UCSD-AML1 (cell line): ENCODE data around the gene HELB.
"Not testable (repeated sequence)": the region's sequence is repeated elsewhere in the genome, so short reads cannot be mapped to it uniquely, and the experiment has no call there.

Experiments used
- DNase-seq: peaks from one replicate; lab custom pipeline; 2025; ENCODE audit not compliant: unreplicated experiment; lab: John Stamatoyannopoulos, UW

HELB gene

DNA sequence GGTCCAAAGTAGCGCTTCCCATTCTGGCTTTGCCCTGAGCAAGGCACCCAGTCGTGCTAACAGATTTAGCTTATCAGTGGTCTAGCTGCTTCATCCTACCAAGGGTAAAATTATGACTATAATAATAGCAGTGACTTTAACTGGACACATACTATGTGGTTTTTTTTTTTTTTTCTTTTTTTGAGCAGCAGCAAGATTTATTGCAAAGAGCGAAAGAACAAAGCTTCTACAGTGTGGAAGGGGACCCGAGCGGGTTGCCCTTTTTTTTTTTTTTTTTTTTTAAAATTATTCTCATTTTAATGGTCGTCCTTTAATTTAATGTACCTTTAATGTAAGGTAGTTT, 505 bp downstream of the HELB start:
- no peak for DNase-seq

DNA sequence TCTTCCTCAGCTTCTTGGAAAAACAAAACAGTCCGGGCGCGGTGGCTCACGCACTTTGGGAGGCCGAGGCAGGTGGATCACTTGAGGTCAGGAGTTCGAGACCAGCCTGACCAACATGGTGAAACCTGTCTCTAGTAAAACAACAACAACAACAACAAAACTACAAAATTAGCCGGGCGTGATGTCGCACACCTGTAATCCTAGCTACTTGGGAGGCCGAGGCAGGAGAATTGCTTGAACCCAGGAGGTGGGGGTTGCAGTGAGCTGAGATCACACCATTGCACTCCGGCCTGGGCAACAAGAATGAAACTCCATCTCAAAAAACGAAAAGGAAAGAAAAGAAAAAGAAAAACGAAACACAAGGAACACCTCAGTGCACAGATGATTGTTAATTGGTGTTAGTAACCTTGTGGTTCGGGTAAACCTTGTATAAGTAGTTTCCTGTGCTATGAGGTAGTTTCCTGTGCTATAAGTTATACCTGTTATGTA, 1.1 kb downstream of the HELB start:
- not testable (repeated sequence) for DNase-seq

- no peak for DNase-seq
These were observed 2.1 kb downstream of the HELB start for GRCh38 chr12:66304296-66304900.

GRCh38 chr12:66309606-66310005, 7.3 kb downstream of the HELB start:
- DNase-seq = no peak

DNA sequence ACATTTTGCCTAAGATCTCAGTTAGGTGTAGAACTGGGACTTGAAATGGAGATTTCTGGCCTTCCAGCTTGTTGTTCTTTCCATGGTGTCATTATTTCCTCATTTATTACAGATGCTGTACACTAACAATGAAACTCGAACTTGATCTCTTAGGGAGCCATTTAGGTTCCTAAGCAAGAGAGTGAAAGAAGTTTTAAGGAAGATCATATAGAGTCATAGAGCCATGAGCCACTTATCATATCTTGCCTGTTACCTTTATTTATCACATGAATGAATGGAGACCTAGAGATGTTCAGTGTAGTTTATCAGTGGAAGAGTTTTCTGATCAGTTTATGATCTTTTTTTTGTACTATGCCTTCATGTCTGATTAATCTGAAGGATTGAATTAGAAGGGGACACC, 9.9 kb downstream of the HELB start:
- no peak for DNase-seq

- DNase-seq = no peak
These were observed 12.0 kb downstream of the HELB start for GRCh38 chr12:66314278-66314677.

DNA sequence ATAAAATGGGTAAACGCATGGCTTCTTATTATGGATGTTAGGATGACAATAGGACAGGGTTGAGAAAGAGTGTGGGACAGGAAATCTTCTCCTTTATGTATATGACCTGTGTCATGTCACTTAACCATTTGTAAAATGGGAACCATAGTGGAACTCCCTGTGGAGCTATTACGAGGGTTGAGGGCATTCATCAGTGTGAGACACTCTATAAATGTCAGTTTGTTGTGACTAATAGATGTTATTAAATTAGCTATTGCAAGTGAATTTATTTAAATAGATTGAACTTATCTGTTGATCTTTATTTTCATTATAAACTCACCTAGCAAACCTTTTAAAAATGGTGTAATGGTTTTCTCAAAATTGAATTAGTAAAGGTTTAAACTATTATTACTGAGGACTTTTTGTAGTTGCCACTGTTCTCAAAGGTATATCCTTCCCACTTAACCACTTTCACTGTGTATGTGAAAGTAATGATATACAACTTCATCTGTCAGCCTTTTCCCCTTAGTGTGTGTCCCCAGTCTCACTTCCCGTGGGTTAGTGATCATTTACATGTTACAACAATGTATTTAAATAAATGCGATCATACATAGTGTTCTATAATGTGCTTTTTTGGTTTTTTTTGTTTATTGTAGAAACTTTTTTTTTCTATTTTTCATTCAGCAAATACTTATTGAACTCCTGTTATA, 17.1 kb downstream of the HELB start:
- no peak for DNase-seq

DNA sequence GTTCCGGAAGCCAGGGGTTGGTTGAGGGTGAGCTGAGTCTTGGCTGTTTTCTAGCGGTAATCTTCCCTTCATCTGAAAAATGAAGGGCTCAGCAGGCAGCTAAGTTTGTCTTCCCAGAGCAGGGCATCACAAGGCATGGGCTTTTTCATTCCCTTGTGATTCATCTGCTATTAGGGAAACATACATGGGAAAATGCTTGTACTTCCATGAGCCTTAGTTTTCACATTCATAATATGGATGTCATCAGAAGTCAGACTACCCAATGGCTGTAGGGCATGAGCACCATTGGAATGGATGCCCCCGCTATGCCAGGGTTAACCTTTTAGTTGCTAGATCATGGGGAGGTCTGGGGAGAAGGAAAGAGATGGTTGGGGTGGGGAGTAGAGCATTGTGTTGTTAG, 18.7 kb downstream of the HELB start:
- no peak for DNase-seq

DNA sequence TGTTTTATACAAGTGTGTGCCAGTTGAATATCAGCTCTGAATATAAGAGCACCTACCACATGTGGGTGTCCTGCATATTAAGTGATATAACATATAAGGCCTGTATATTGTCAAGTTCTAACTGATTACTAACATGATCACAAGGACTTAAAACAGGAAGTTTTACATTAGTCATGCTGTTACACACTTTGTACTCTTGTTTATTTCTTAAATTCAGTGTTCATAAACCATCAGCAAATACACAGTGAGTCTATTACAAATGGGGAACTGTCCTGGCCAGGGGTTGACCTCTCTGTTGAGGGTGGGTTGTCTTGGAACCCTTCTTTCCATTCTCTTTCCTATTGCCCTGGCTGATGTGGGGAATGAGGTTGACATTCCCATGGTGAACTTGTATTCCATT, 19.1 kb downstream of the HELB start:
- no peak for DNase-seq

GRCh38 chr12:66323017-66323416, 20.7 kb downstream of the HELB start:
- no peak for DNase-seq

DNA sequence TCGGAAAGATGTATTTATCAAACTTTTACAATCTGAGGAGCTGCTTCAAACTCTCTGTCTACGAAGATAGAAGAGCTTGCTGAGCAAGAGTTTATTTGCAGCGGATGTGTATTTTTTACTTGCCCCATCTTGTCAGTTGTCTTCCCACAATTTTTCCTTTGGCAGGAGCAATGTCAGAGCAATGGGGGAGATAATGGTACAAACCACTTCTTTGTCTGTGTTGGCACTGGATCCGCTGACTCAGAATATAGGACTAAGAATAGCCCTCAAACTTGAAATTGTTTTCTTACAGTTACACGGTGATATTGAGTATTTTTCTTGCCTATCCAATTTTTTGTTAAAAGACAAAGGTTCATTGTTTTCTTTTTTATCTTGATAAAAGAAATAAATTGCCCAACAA, 27.6 kb downstream of the HELB start:
- no peak for DNase-seq

DNA sequence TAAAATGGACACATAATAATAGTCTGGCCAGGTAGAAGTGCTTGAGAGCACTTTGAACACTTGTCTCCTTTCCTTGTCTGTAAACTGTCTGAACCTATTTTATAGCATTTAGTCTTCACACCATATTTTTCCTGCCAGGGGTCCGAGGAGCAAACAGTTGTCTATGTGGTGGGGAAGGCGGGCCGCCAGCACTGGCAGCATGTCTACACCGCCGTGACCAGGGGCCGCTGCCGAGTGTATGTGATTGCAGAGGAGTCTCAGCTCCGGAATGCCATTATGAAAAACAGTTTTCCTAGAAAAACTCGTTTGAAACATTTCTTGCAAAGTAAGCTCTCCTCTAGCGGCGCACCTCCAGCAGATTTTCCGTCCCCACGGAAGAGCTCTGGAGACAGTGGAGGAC, 28.7 kb downstream of the HELB start:
- DNase-seq = no peak

DNA sequence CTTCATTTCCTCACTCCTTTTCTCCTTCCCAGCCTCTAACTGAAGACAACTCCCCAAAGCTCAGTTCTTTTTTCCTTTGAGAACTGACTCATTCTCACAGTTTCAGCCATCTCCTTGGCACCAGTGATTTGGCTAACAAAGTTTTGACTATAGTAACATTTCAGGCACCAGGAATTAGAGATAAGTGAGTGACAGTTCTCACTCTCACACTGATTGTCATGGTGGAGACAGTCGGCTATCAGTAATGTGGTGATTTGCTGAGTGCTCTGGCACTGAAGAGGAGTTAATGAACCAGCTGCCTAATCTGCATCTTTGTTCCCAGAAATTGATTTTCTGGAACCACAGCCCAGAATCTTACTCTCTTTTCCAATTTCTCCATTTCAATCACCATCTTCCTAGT, 29.5 kb downstream of the HELB start:
- no peak for DNase-seq

DNA sequence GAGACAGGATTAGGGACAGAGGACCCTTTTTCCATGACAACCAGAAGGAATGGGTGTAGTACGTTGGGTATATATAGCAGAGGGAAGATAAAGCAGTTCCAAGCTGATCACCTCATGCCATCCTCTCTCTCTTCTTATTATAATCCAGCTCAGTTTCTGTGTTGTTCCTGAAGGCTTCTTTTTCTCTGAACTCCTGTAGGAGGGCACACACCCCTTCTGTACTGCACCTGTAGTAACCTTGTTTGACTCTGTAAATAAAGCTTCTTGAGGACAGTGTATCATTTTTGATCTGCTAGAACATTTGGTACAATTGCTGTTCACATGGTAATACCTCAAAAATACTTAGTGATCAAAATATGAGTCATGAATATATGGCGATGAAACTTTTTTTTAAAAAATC, 33.5 kb downstream of the HELB start:
- DNase-seq = no peak

GRCh38 chr12:66337381-66338010, 35.2 kb downstream of the HELB start:
- DNase-seq = no peak

DNA sequence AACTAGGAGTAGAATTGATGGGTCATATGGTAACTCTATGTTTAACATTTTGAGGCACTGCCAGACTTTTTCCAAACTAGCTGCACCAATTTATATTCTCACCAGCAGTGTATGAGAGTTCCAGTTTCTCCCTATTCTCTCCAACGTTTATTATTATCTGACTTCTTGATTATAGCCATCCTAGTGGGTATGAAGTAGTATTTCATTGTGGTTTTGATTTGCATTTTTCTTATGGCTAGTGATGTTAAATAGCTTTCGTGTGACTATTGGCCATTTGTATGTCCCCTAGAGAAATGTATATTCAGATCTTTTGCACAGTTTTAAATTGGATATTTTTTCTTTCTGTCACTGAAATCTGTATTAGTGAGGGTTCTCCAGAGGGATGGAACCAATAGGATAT, 37.8 kb downstream of the HELB start:
- DNase-seq = no peak

DNA sequence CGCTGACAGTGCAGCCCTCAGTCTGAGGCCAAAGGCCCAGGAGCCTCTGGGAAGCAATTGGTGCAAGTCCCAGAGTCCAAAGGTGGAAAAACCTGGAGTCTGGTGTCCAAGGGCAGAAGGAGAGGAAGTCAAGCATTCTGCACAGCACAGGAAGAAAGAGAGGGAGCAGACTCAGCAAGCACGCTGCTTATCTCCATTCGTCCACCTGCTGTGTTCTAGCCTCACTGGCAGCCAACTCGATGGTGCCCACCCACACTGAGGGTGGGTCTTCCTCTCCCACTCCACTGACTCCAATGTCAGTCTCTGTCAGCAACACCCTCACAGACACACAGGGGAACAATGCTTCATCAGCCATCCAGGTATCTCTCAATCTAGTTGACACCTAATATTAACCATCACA, 38.8 kb downstream of the HELB start:
- DNase-seq = no peak

GRCh38 chr12:66345212-66345611, 42.9 kb downstream of the HELB start:
- no peak for DNase-seq

DNA sequence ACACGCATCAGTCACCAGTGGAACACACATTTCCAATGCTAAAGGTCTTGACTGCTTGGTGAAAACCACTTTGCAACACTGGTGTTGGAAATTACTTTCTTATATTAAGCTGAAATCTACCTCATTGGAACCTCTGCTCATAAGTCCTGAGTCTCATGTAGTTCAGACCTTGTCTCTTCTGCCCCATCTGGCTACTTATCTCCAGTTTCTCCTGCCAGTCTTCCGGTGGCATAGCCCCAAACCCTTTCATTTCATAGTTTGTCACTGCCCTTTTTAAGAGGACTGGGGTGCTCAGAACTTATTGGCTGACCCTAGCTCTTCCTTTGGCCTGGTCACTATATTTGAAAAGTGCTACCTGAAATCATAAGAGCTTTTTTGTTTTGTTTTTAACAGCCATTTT, 43.7 kb downstream of the HELB start:
- DNase-seq = no peak

DNA sequence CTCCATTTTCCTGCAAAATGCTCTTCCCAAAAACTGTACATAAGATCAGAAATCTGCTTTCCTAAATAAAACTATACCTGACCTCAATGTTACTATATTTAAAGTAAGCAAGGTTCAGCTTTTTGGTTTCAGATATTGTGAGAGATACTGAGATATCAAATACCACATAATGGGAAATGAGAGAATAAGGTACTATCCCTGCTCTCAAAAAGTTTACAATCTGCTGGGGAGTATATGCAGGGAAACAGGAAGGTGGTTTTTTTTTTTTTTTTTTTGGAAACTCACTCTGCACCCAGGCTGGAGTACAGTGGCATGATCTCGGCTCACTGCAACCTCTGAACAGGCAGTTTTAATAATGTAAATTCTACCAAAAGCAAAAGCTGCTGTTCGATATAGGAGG, 49.0 kb downstream of the HELB start:
- DNase-seq = no peak

DNA sequence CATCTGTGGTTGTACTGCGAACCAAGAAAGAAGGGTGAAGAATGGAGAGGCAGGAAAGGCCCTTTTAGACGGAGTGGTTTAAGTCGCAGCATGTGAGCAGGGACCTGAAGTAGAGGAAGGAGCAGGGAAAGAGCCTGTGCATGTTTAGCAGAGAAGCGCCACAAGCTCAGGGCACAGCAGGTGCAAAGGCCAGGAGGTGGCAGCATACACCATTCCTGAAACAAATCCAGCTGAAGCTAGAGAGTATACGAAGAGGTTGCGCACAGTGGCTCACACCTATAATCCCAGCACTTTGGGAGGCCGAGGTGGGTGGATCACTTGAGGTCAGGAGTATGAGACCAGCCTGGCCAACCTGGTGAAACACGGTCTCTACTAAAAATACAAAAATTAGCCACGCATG, 49.9 kb downstream of the HELB start:
- peak; percentile 28 for DNase-seq

DNA sequence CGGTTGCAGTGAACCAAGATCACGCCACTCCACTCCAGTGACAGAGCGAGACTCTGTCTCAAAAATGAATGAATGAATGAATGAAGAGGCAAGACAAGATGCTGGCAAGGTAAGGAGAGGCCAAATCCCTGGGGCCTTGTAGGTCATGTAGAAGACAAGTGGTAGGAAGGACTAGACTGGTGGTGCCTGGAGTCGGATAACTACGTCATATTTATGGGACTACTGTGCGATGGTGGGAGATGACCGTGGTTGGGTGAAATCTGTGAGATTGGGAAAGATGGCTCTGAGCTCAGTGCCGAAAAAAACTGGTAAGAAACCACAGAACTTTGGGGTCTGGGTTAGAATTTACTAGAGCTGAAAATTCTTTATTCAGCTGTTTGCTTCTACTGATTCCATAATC, 50.6 kb downstream of the HELB start:
- DNase-seq = no peak

DNA sequence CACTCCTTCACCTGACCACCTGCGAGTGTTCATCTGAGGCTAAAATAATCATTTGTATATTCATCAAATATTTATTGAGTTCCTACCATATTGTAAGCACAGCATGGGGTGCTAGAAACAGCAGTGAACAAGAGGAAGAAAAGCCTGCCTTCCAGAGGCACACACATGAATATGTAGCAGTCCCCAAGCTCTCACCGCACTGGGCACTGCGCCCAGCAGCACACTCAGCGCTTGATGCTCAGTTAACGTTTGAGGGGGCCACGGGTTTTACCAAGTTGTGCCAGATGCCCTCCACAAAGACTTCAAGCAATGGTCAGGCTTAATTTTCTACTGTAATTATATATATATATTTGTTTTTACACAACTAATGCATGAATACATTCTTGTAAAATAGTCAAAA, 52.0 kb downstream of the HELB start:
- no peak for DNase-seq
